GM12878 (cell line): Measurements from ENCODE around the gene TPCN2.

ENCODE experiments used
- BCL3 ChIP-seq: IDR thresholded peaks from 2 replicates; pipeline ENCODE4 v1.6.1; 2011; ENCODE audit warnings: borderline replicate concordance, low read depth, mild to moderate bottlenecking, moderate library complexity, low read length; ENCODE audit not compliant: insufficient read depth, poor library complexity, severe bottlenecking
- CEBPB ChIP-seq, 2 experiments: fragments of 150-350 bp in 1 of 2; IDR thresholded peaks; 2 replicates each; pipeline ENCODE4 v1.6.1; 2012 to 2014; ENCODE audit warnings: low read depth in 2 of 2, low read length in 2 of 2, borderline replicate concordance in 1 of 2, inconsistent platforms in 1 of 2
- NR2C2 ChIP-seq: IDR thresholded peaks from 2 replicates; pipeline ENCODE4 v1.6.1; 2011; ENCODE audit warnings: borderline replicate concordance, low read depth; ENCODE audit not compliant: control insufficient read depth, insufficient read length
- PAX5 ChIP-seq: IDR thresholded peaks from 2 replicates; pipeline ENCODE4 v1.6.1; 2011; ENCODE audit warnings: low read depth, low read length, borderline replicate concordance
- PAX8 ChIP-seq: fragments of 450-650 bp; IDR thresholded peaks from 2 replicates; pipeline ENCODE4 v1.6.1; 2017; ENCODE audit warnings: mild to moderate bottlenecking, moderate library complexity
- POLR2AphosphoS2 ChIP-seq: IDR thresholded peaks from 2 replicates; pipeline ENCODE4 v1.6.1; 2011; ENCODE audit warnings: low read depth, mild to moderate bottlenecking, low read length, improper control_type of control experiment, moderate library complexity
- RAD21 ChIP-seq: IDR thresholded peaks from 2 replicates; pipeline ENCODE4 v1.6.1; 2011; ENCODE audit warnings: mild to moderate bottlenecking, low read depth, low read length, moderate library complexity; ENCODE audit not compliant: insufficient read depth
- SPI1 ChIP-seq: IDR thresholded peaks from 2 replicates; pipeline ENCODE4 v1.6.1; 2011; ENCODE audit warnings: low read depth, mild to moderate bottlenecking, low read length, moderate library complexity, borderline replicate concordance; ENCODE audit not compliant: insufficient read depth
- USF2 ChIP-seq: IDR thresholded peaks from 2 replicates; pipeline ENCODE4 v1.6.1; 2011; ENCODE audit warnings: low read depth, low read length, improper control_type of control experiment, borderline replicate concordance
- YY1 ChIP-seq: IDR thresholded peaks from 2 replicates; pipeline ENCODE4 v1.6.1; 2011; ENCODE audit warnings: low read depth, mild to moderate bottlenecking, low read length

- no peak for TF ChIP-seq NR2C2
- TF ChIP-seq USF2: no peak
- no peak for TF ChIP-seq POLR2AphosphoS2
- no peak for TF ChIP-seq CEBPB (IDR thresholded peaks at IDR 0.05; ENCODE audit: borderline replicate concordance in 1 of 2, low read depth in 2 of 2, low read length in 2 of 2)
- TF ChIP-seq PAX8: no peak
- TF ChIP-seq RAD21: no peak
- TF ChIP-seq YY1: no peak
- TF ChIP-seq BCL3: no peak
- TF ChIP-seq SPI1: no peak
- TF ChIP-seq PAX5: no peak
Observed at GRCh38 chr11:69065147-69065710, 16.5 kb downstream of the TPCN2 start.
